GM21529 (cell line): Measurements from ENCODE around the gene FOXP1.

ENCODE experiments used
- ATAC-seq: cut with Tn5 transposase; IDR thresholded peaks from one replicate; pipeline ENCODE4 v1.9.1; 2021; ENCODE audit not compliant: unreplicated experiment

FOXP1 gene

GRCh38 chr3:71565976-71566375 lies 17.6 kb downstream of the FOXP1 start:
- no peak for ATAC-seq

DNA sequence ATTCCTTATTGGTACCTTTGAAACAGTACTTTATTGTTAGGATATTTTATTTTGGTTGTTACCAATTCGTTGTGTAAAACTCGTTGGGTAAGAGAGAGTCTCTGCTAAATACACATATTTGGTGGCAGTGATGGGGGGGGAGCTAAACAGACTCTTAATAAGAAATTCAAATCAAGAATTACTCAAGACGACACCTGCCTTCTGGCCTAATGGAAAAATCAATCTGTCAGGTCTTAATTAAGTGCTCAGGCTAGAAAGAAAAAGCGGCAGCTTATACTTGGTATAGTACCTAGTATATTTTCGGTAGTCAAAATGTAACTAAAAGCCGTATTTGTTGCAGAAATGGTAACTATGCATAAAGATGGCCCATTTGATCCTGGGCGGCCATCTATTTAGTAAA lies 18.2 kb downstream of the FOXP1 start:
- ATAC-seq = no peak

DNA sequence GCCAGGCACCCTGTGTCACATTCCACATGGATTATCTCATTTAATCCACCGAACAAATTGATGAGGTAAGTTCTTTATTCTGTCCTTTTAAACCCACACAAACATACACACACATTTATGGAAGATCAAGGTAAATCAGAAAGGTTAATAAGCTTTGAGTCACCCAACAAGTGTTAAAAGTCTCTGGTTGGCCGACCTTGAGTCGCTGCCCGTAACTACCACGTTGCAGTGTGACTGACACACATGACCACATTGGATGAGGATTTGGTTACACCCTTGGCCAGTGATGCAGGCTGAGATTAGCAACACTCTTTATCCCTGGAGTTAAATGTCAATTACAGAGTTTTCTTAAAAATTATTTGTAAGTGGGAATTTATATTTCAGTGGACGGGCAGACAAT lies 19.2 kb downstream of the FOXP1 start:
- no peak for ATAC-seq

DNA sequence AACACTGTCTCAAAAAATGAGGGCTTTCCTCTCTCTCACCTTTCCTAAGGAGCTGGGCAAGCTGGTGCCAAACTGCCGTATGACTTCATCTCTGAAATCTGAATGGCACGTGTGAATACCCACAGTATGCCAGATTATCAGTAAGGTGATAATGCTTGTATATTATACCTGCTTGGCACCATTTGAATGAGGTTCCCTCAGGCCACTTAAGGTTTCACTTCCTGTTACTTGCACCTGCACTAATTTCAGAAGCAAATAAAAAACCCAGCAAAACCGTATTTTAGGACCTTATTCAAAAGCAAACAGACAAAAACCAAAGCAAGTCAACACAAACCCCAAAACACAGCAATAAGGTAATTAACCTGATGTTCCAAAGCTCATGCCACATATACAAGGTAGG lies 19.7 kb downstream of the FOXP1 start:
- ATAC-seq = peak; percentile 89

DNA sequence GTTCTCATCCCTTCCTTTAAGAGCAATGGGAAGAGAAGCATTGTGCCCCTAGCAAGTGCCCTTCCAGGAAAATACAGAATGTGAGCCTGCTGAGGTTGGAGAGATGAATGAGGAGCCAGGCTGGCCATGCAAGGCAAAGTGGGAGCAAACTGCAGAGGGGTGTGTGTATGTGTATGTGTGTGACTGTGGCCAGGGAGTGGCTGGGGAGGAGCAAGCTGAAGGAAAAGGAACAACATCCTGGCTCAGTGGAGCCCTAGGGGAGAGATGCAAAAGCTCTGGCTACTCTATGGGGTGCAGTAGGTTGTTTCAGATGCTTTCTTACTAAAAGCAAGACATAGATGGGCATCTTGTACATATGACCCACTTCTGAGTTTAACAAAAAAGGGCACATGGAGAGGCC lies 20.6 kb downstream of the FOXP1 start:
- ATAC-seq = no peak

DNA sequence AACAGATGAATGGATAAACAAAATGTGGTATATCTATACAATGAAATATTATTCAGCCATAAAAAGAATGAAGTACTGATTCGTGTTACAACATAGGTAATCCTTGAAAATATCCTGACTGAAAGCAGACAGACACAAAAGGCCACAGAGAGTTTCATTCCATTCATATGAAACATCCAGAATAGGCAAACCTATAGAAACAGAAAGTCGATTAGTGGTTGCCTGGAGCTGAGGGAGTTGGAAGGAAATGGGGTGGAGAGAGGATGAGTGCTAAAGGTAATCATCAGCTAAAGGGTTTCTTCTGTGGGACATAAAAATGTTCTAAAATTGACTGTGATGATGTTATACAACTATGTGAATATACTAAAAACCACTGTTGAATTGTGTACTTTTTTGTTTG lies 22.9 kb downstream of the FOXP1 start:
- no peak for ATAC-seq

DNA sequence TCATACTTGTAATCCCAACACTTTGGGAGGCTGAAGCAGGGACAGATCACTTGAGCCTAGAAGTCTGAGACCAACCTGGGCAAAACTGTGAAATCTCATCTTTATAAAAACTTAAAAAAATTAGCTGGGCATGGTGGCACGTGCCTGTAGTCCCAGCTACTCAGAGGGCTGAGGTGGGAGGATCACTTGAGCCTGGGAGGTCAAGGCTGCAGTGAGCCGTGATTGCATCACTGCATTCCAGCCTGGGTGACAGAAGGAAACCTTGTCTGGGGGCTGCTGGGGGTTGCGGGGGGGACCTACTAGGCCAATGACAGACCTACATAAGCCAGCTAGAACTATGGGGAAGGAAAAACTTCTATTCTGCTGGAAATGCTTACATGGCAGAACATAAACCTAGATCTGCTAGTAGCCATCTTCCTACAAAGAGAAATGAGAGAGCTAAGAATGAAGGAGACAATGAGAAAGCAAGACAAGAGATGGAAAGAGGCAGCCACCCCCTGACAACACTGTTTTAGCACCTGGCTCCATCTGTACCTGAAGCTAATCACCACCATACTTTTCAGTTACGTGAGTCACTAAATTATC lies 23.9 kb downstream of the FOXP1 start:
- ATAC-seq = no peak

GRCh38 chr3:71559021-71559420 lies 24.5 kb downstream of the FOXP1 start:
- no peak for ATAC-seq

GRCh38 chr3:71554649-71555048 lies 28.9 kb downstream of the FOXP1 start:
- peak; percentile 67 for ATAC-seq

GRCh38 chr3:71551311-71551919 lies 32.1 kb downstream of the FOXP1 start:
- no peak for ATAC-seq

DNA sequence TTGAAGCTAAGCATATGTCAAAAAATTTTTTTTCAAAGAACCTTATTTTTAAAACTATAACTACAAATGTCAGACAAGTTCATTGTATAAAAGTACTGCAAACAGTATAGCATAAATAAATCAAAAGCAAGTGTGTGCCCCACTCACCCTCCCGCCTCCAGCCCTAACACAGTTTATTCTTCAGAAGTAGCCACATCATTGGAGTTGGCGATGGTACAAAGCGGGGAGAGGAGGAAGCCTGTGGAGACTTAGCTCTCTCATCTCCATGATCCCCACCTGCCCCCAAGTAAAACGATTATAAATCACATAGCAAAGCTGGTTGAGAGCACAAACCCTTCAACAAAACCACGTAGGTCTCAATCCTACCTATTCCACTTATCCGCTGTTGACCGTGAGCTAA lies 33.6 kb downstream of the FOXP1 start:
- no peak for ATAC-seq

DNA sequence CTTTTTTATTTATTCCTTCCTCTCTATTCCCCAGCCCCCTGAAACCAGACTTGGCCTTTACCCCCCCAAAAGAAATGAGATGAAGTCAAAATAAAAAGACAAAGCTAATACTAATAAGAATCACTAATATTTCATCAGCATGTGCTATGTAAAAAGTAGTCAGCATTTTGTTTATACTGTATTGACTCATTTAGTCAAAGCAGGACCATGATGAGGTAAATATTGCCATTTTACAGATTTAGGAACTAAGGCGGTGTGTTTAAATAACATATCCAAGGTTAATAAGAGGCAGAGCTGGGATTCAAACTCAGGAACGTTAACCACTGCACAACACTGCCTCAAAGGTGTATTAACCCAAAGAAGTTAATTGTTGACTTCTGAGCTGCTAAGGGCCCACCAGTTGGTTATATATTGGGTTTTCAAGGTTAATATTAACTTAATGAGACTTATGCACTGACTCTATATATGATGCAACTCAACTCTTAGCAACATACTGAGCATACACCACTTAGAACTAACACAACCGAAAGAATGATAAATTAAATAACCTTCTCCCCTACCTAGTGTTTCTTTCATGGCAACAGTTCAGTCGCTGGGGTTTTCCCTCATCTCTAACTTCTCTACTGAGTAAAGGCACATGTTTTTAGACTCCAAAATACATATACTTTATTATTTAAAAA lies 34.7 kb downstream of the FOXP1 start:
- ATAC-seq = peak; percentile 85

DNA sequence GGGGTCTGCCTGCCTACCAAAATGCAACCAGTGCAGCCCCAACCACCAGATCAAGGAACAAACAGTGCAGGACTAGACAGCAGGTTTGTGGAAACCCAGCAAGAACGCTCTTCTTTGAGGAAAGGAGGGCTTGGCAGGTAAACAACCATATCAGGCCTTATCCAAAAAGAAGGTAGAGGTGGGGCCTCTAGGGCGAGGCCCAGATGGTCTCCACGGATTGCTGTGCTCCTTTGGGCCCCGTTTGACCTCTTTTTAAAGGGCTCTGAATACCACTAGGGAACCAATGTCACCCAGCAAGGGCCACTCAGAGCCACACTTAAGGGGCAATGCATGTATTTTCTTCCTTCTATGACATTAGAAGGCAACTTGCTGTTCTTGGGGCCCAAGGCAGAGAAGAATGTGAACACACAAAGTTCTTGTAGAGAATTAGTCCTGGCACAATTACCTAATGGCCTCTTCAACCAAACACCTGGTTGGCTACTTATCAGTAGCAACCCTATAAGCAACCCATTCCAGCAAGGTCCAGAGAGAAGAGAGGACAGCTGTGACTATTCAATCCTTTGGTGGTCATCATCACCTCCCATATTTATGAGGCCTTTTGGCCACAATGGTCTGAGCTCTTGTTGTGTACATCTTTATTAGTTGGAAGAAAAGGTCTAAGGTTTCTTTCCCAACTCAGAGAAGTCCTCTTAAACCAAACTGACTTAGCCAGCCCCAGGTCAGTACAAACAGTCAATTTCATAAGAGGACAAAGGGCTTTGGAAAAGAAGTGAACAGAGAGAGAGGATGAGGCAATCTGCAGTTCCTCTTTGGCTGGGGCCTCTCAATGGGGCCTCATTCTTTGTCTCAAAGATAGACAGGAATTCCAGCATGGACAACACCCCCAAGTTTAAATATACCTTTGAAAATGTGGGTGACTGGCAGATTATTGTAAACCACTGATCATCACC lies 36.0 kb downstream of the FOXP1 start:
- no peak for ATAC-seq

GRCh38 chr3:71546821-71547220 lies 36.7 kb downstream of the FOXP1 start:
- no peak for ATAC-seq

DNA sequence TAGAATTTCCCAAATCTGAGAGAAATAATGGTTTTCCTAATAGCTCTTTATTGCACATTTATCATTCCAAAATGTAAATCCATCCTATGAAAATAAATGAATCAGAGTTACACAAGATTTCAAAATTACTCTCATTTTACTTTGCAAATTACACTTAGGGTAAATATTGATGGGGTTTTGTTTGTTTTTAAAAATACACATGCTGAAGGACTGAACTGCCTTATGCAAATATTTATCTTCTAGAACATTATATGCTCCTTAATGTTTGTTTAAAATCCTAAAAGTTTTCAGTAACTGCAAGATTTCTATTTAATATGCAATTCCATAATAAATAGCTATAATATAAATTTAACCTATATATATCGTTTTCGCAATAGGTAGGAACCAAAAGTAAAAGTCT lies 38.2 kb downstream of the FOXP1 start:
- no peak for ATAC-seq

- ATAC-seq = no peak
Measured at GRCh38 chr3:71543371-71544016, 40.0 kb downstream of the FOXP1 start.

GRCh38 chr3:71542521-71543370 lies 40.8 kb downstream of the FOXP1 start:
- peak; percentile 75 for ATAC-seq

GRCh38 chr3:71541313-71541712 lies 42.2 kb downstream of the FOXP1 start:
- ATAC-seq = no peak

DNA sequence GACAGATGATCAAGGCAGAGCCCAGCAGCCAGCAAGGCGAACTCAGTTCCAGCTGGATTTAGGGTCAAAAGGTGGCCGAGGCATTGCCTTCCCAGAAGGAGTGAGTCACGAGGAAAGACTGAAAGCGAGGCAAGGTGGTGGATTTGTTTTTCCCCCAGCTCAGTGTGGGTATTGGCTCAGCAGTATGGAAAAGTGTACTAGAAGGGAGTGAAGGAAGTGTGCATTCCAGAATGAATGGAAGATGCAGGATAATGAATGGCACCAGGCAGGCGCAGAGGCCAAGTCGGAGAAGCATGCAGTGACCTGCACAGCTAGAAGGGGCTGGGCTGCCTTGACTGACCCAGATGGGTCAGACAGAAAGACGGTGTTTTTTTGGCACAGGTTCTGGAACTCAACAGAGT lies 46.3 kb downstream of the FOXP1 start:
- ATAC-seq = no peak

- no peak for ATAC-seq
Measured at GRCh38 chr3:71536376-71536965, 47.1 kb downstream of the FOXP1 start.
